Upper lobe of right lung (tissue), 1 donor: Measurements from ENCODE around the gene LAIR1. TPM values are rescaled to one million over a fixed set of nuclear protein-coding genes. Genes with fewer than 3 reads are reported as not detected.

Source experiments
- ATAC-seq: fragments of 200-7000 bp; cut with Tn5 transposase; one replicate; pipeline ENCODE4 v1.9.1; 2020; ENCODE audit warnings: mild to moderate bottlenecking, moderate library complexity
- DNase-seq: peaks from one replicate; pipeline ENCODE4 v3.0.0-alpha.2; 2020
- H3K27ac ChIP-seq: fragments of 200-600 bp; one replicate; pipeline ENCODE4 v1.8.0; 2022
- H3K27me3 ChIP-seq: fragments of 200-600 bp; one replicate; pipeline ENCODE4 v1.8.0; 2022; ENCODE audit warnings: mild to moderate bottlenecking
- H3K36me3 ChIP-seq: fragments of 200-600 bp; one replicate; pipeline ENCODE4 v1.8.0; 2022
- H3K4me1 ChIP-seq: fragments of 200-600 bp; one replicate; pipeline ENCODE4 v1.8.0; 2022
- H3K4me3 ChIP-seq: fragments of 200-600 bp; one replicate; pipeline ENCODE4 v1.8.0; 2022; ENCODE audit warnings: mild to moderate bottlenecking
- H3K9me3 ChIP-seq: fragments of 200-600 bp; one replicate; pipeline ENCODE4 v1.8.0; 2022
- CTCF ChIP-seq: fragments of 200-600 bp; IDR thresholded peaks from one replicate; pipeline ENCODE4 v1.8.0; 2022; ENCODE audit warnings: antibody characterized with exemption
- intact Hi-C: fragments of 100-400 bp; cut with DNase I; formaldehyde crosslinking; loops from one replicate; pipeline ENCODE4 v1.11.0; 2022
- total RNA-seq: library from RNA; stranded (reverse); fragmentation: NEBNext Ultra II Directional; extraction: Animal tissue kit (Norgen Biotek cat#: 25700); gene quantifications from one replicate; pipeline ENCODE4 v1.2.1, GENCODE V29; 2021
- donor health status: DM: no; HTN: yes; CAD: no; lungs with severe emphysema.

The LAIR1 gene
- total RNA-seq, 1 donor from 2014 or later: 87.8 TPM

DNA sequence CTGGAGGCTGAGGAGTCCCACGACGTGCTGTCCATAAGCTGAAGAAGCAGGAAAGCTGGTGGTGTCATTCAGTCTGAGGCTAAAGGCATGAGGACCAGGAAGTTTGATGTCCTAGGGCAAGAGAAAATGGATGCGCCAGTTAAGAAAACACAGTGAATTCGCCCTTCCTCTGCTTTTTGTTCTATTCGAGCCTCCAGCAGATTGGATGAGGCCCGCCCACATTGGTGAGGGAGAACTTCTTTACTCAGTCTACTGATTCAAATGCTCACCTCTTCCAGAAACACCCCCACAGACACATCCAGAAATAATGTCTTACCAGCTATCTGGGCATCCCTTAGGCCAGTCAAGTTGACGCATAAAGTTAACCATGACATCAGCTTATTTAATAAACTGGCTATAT is 43.0 kb upstream of the LAIR1 start:
- Histone ChIP-seq H3K4me3 (no peak overlapping the region), H3K27me3 (peaks cover 20% of the 10 kb centered on the region), H3K9me3 (no peaks in the 10 kb centered on the region), H3K36me3 (no peaks in the 10 kb centered on the region), H3K27ac (no peak overlapping the region), H3K4me1 (no peaks in the 10 kb centered on the region)
- TF ChIP-seq CTCF: no peak
- intact Hi-C loops: no loop called here
- no peak for DNase-seq
- no peak for ATAC-seq

DNA sequence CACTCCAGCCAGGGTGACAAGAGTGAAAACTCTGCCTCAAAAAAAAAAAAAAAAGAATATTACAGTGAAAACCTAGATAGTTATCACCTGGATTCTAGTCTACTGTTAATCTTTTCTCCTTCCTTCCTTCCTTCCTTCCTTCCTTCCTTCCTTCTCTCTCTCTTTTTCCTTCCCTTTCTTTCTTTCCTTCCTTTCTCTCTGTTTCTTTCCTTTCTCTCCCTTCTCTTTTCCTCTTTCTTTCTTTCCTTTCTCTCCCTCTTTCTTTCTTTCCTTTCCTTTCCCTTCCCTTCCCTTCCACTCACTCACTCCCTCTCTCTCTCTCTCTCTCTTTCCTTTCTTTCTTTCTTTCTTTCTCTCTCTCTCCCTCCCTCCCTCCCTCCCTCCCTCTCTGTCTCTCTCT is 40.9 kb upstream of the LAIR1 start:
- no peak for TF ChIP-seq CTCF
- intact Hi-C loops: no loop called here
- Histone ChIP-seq H3K4me3 (no peak overlapping the region), H3K36me3 (no peaks in the 10 kb centered on the region), H3K4me1 (no peaks in the 10 kb centered on the region), H3K27ac (no peak overlapping the region), H3K9me3 (no peaks in the 10 kb centered on the region), H3K27me3 (peaks cover 8% of the 10 kb centered on the region)
- no peak for DNase-seq
- no peak for ATAC-seq

DNA sequence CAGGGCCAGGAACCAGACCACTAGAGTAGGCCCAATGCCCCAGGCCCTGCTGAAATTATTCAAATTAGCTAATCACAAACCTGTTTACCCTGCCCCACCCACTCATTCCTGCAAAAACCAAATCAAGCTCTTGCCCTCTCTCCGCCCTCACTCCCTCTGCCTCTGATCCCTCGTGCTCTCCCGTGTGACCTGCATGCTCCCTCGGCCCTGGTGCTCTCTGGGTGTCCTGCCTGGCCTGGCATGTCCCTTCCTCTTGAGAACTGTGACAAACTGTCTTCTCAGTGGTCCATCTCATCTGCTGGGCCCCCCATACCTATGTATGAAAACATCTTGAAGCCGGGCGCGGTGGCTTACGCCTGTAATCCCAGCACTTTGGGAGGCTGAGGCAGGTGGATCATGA is 38.3 kb upstream of the LAIR1 start:
- no peak for ATAC-seq
- no peak for DNase-seq

GRCh38 chr19:54400913-54401312 is 36.2 kb upstream of the LAIR1 start:
- TF ChIP-seq CTCF: no peak
- intact Hi-C loops: no loop called here

More for the DNA sequence above, 38.3 kb upstream of the LAIR1 start:
- no peak overlapping the region for H3K4me3 ChIP-seq
- no peak overlapping the region for H3K27ac ChIP-seq
- H3K36me3 ChIP-seq: no peaks in the 10 kb centered on the region
- no peaks in the 10 kb centered on the region for H3K4me1 ChIP-seq
- no peaks in the 10 kb centered on the region for H3K9me3 ChIP-seq
- no peak for TF ChIP-seq CTCF
- H3K27me3 ChIP-seq: peaks cover 5% of the 10 kb centered on the region
- intact Hi-C loops: no loop called here

GRCh38 chr19:54399189-54399588 is 34.5 kb upstream of the LAIR1 start:
- DNase-seq: no peak
- no peak for ATAC-seq
- Histone ChIP-seq H3K27me3 (peaks cover 6% of the 10 kb centered on the region), H3K4me1 (no peaks in the 10 kb centered on the region), H3K4me3 (no peak overlapping the region), H3K9me3 (no peaks in the 10 kb centered on the region), H3K36me3 (no peaks in the 10 kb centered on the region), H3K27ac (no peak overlapping the region)
- TF ChIP-seq CTCF: no peak
- intact Hi-C loops: no loop called here

More at GRCh38 chr19:54400913-54401312, 36.2 kb upstream of the LAIR1 start:
- peaks cover 6% of the 10 kb centered on the region for H3K27me3 ChIP-seq
- H3K4me1 ChIP-seq: no peaks in the 10 kb centered on the region
- H3K9me3 ChIP-seq: no peaks in the 10 kb centered on the region
- H3K4me3 ChIP-seq: no peak overlapping the region
- DNase-seq (no peak), ATAC-seq (no peak)
- no peak overlapping the region for H3K27ac ChIP-seq
- no peaks in the 10 kb centered on the region for H3K36me3 ChIP-seq

DNA sequence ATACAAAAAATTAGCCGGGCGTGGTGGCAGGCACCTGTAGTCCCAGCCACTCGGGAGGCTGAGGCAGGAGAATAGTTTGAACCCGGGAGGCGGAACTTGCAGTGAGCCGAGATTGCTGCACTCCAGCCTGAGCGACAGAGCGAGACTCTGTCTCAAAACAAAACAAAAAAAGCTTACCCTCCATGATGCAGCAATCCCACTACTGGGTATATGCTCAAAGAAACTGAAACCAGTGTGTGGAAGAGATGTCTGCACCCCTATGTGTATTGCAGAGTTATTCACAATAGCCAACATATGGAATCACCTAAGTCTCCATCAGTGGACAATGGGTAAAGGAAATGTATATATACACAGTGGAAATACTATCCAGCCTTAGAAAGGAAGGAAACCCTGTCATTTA is 31.0 kb upstream of the LAIR1 start:
- DNase-seq (no peak), ATAC-seq (no peak)
- intact Hi-C loops: no loop called here
- peaks cover 12% of the 10 kb centered on the region for H3K27me3 ChIP-seq
- TF ChIP-seq CTCF: no peak
- no peaks in the 10 kb centered on the region for H3K9me3 ChIP-seq
- no peaks in the 10 kb centered on the region for H3K4me1 ChIP-seq
- no peak overlapping the region for H3K4me3 ChIP-seq
- no peaks in the 10 kb centered on the region for H3K36me3 ChIP-seq
- H3K27ac ChIP-seq: no peak overlapping the region
